HG02759 (cell line): ENCODE measurements around the gene MPPED1.

Experiments
- ATAC-seq: cut with Tn5 transposase; IDR thresholded peaks from one replicate; pipeline ENCODE4 v1.9.1; 2021; ENCODE audit warnings: mild to moderate bottlenecking, moderate library complexity; ENCODE audit not compliant: unreplicated experiment

The MPPED1 gene

GRCh38 chr22:43514476-43515157 is 102.8 kb downstream of the MPPED1 start:
- ATAC-seq, result no peak

DNA sequence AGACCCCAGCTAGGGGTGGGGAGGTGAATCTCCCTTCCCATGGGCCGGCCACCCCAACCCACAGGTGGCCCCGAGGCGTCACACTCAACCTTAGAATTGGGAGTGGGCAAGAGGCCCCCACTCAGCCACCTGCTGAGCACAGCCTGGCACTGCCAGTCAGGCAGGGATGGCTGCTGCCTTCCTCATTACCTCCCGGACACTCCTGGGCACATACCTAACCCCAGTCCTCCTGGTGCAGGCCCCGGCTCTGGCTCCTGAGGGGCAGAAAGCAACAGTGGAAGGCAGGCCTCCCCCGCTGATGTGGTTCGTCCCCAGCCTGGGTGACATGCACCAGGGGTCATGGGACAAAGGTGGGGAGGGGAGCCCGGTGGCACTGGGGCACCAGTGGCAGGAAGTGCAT is 103.6 kb downstream of the MPPED1 start:
- ATAC-seq, result no peak

DNA sequence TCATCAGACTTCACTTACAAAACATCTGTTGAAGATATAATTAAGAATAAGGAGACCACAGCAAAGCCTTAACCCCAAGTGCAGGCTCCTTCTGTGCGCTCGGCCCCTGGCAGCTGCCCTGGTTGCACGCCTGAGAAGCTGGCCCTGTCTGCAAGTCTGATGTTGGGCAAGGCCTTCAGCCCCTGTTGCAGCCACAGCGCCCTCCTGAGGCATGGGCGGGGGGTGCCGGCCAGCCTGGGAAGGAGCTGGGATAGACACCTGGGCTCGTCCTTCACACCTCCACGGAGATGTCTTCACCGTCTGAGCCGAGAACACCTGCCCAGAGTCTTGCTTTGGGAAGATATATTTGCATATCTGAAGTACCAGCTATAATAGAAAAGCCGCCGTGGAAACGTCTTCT is 104.1 kb downstream of the MPPED1 start:
- ATAC-seq, result no peak

- ATAC-seq, result no peak
These were observed 104.6 kb downstream of the MPPED1 start for GRCh38 chr22:43516386-43516785.

DNA sequence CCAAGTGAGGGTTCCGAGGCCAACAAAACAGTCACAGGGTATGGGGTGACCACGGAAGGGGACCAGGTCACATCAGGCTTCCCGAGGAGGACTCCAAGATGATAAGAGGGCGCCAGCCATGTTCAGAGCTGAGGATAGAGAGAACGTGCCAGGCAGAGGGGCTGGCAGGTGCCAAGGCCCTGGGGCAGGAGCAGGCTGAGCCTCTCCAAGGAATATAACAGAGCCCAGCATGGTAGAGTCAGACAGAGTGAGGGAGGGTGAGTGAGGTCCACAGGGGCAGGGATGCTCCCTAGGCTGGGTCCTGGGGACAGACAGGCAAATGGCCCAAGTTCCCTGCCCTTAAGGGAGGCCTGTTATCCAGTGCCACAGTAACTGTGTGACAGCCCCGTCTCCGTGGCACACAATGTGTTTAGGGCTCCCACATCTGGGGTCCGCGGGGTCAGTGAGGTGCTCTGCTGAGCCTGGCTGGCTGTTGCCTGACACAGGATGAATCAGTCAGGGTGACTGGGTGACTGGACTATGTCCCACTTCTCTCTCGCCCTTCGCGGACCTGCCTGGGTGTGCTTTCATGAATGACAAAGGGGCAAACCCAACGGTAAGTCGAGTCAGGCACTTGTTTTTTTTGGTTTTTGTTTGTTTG is 105.3 kb downstream of the MPPED1 start:
- ATAC-seq, result no peak

DNA sequence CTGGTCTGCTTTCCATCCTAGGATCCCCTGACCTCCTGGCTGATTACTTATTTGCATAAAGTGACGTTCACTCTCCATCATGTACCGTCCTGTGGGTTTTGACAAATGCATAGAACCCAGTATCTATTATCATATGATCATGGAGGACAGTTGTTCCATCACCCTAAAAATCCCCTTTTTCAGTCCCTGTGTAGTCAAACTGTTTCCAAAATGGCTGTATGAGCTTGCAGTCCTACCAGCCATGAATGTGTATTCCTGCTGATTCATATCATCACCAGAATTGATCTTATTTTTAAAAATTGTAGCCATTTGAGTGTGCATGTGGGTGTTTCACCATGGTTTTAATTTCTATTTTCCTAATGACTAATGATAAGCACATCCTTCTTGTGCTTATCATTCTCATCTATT is 108.8 kb downstream of the MPPED1 start:
- no peak for ATAC-seq

GRCh38 chr22:43521716-43522115 is 109.9 kb downstream of the MPPED1 start:
- no peak for ATAC-seq

DNA sequence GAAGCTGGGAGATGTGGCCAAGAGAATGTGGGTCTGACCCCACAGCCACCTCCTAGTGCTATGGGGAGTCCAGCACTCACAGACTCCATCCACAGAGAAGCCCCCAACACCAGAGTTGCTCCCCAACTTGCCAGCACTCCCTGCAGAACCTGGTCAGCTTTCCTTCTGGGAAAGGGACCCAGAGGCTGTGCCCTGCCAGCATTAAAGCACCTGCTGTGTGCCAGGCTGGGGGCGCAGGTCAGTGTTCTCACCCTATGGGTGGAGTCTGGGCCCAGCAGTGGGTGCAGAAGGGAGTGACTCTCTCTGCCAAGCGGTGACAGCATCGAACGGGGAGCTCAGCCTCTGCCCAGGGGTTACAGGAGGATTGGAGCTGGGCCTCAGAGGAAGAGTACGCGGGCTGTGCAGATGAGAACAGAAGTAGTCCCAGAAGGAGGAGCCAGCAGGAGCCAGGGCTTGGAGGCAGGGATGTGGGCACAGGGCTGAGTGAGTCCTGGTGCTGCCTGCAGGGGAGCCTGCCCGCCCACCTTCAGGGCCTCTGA is 114.4 kb downstream of the MPPED1 start:
- no peak for ATAC-seq

DNA sequence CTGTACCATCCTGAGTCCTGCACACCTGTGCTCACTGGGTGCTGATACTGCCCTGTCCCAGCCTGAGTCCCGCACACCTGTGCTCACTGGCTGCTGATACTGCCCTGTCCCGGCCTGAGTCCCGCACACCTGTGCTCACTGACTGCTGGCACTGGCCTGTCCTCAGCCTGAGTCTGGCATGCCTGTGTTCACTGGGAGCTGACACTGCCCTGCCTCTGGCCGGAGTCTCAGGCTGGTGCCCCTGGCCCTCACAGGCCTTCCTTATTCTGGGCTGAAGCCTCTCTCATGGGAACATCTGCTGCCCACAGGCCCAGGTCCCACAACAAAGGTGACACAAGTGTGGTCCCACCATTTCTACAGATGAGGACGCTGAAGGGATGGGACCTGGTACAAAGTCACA is 115.1 kb downstream of the MPPED1 start:
- no peak for ATAC-seq

- ATAC-seq, result no peak
These were observed 117.0 kb downstream of the MPPED1 start for GRCh38 chr22:43528601-43529360.

DNA sequence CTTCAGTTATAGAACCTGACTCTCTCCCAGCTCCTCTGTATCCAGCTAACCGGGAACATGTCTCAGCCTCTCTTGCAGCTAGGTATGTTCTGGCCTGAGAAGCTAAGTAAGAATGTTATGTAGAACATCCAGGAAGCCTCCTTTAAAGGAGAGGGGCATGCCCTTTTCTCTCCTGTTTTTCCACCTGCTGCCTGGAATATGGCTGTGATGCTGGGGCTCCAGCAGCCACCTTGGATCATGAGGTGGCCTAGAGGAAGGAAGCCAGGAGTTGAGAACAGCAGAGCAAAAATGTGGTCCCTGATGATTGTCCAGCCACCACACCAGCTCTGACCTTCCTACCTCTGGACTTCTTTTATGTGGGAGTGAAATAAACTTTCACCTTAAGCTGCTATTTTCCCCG is 117.6 kb downstream of the MPPED1 start:
- ATAC-seq, result no peak

- ATAC-seq, result no peak
These were observed 118.1 kb downstream of the MPPED1 start for GRCh38 chr22:43529934-43530333.

DNA sequence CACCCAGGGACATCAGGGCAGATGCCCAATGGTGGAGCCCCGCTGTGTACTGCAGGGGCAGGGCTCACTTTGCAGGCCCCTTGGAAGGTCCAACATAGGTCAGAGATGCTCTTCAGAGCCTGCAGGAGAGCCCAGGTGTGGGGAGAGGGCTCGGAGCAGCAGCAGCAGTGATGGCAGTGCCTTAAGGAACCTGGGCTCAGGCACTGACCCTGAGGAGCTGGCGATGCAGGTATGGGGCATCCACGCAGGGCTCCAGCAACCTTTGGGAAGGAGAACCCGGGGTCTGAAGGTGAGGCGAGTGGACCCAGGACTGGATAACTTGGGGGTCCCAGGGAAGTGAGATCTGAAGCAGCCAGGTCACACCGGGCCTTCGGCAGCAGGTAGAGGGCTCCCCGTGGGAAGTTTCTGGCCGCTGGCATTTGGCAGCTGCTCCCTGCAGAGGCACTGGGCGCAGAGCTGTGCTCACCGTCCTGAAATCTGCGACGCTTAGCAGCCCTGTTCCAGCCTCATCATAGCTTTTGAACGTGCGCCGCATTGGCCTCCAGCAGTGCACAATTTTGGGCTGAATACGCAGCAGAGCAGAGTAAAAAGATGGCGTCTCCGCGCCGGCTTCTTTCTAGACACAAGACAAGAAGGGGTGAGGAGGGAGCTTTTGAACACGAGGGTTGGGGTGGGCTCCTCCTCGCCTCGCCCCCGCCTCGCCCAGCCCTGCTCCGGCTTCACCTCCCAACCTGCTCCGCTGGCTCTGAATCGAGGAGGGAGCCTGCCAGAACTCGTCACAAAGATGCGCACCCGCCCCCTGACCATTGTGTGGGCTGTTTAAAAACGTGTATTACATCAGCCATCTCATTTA is 118.8 kb downstream of the MPPED1 start:
- ATAC-seq, result no peak

GRCh38 chr22:43531651-43532050 is 119.8 kb downstream of the MPPED1 start:
- ATAC-seq, result no peak

GRCh38 chr22:43532301-43533155 is 120.7 kb downstream of the MPPED1 start:
- no peak for ATAC-seq

DNA sequence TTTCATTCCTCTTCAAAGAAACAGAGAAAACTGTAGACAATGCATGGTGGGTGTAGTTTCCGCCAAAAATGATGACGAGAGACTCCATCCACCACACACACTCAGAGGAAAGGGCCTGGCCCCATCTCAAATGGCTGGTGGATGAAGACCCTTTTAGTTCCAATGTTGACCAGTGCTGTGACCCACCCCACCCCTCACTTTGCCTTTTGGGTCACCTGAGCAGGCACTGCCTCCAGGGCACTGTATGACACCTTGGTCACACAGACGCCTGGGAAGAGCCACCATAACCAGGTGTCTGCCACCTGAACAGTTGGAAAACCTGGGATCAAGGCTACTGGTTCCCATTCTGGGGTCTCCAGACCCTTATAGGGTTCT is 121.3 kb downstream of the MPPED1 start:
- ATAC-seq, result no peak

GRCh38 chr22:43533656-43534428 is 122.0 kb downstream of the MPPED1 start:
- no peak for ATAC-seq

DNA sequence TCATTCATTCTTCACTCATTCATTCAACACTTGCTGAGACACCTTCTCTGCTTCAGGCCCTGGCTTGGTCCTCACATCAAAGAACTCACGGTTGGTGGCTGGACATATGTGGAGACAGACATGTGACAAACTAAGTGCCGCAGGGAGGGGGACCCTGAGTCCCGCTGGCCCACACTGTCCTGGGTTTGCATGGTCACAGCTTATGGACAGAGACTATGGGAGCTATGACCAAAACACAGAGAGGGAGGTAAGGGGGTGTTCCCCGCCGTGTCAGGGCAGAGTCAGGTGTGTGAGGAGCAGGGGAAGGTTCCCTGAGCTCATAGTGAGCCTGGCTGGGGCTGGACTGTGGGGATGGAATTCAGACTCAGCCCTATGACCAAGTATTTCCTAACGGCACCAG is 123.1 kb downstream of the MPPED1 start:
- no peak for ATAC-seq

- ATAC-seq, result no peak
These were observed 123.5 kb downstream of the MPPED1 start for GRCh38 chr22:43535336-43535735.
